Sigmoid colon (tissue), 7 donors: ENCODE results near the gene FAM168A. TPM values are rescaled to one million over a fixed set of nuclear protein-coding genes. Genes with fewer than 3 reads are reported as not detected.
A peak's percentile ranks its signal among the peaks of the same experiment; 100 is the strongest.

Experiments
- DNase-seq: peaks from one replicate; pipeline ENCODE4 v3.0.0-alpha.2; 2019
- H3K27ac ChIP-seq, 4 donors: fragments of 200-600 bp; sonication (generic); one replicate each; pipeline ENCODE4 v1.5.1; 2016 to 2019; ENCODE audit warnings: mild to moderate bottlenecking in 1 of 4
- H3K27me3 ChIP-seq, 3 donors: fragments of 200-600 bp; sonication (generic); one replicate each; pipeline ENCODE4 v1.5.1; 2019; ENCODE audit warnings: mild to moderate bottlenecking in 1 of 3
- H3K36me3 ChIP-seq, 4 donors: fragments of 200-600 bp; sonication (generic); one replicate each; pipeline ENCODE4 v1.5.1; 2016 to 2019
- H3K4me1 ChIP-seq, 4 donors: fragments of 200-600 bp; sonication (generic); one replicate each; pipeline ENCODE4 v1.5.1; 2017 to 2019
- H3K4me3 ChIP-seq, 4 donors: fragments of 200-600 bp; sonication (generic); one replicate each; pipeline ENCODE4 v1.5.1; 2017 to 2019; ENCODE audit warnings: mild to moderate bottlenecking in 2 of 4, moderate library complexity in 1 of 4
- H3K9me3 ChIP-seq, 4 donors: fragments of 200-600 bp in 3 of 4; sonication (generic) in 3 of 4; one replicate each; pipeline versions ENCODE4 v1.5.1 to v1.6.1; 2013 to 2019
- EP300 ChIP-seq, 4 donors: sonication (generic); formaldehyde crosslinking; IDR thresholded peaks; one replicate each; pipeline ENCODE4 v1.6.1; 2017; ENCODE audit warnings: antibody characterized with exemption in 4 of 4
- POLR2A ChIP-seq, 2 donors: fragments of 450-650 bp; IDR thresholded peaks; one replicate each; pipeline ENCODE4 v1.6.1; 2016; ENCODE audit warnings: antibody characterized with exemption in 2 of 2, mild to moderate bottlenecking in 2 of 2, moderate library complexity in 2 of 2
- POLR2AphosphoS5 ChIP-seq, 4 donors: sonication (generic); formaldehyde crosslinking; IDR thresholded peaks; one replicate each; pipeline ENCODE4 v1.6.1; 2017; ENCODE audit warnings: antibody characterized with exemption in 4 of 4
- WGBS, 2 donors: extraction: QIAGEN DNeasy Blood & Tissue Kit; methylation state at CpG; one replicate each; pipeline ENCODE4 v1.1.7; 2013; 5-methylcytosine and 5-hydroxymethylcytosine counted together
- intact Hi-C: fragments of 100-400 bp; cut with DNase I; formaldehyde crosslinking; loops from one replicate; pipeline ENCODE4 v1.15.1; 2023
- polyA plus RNA-seq, 3 donors: library from polyadenylated mRNA; stranded (reverse); fragments of 200-250 nt; gene quantifications; one replicate each; pipeline ENCODE4 v1.2.3, GENCODE V29; 2013
- total RNA-seq, 4 donors: library from RNA; depleted of rRNA; stranded (reverse); fragments of >200 nt; gene quantifications; one replicate each; pipeline ENCODE4 v1.1.0, GENCODE V29; 2016
- TF ChIP-seq, protein P1 (sequence below), 4 experiments: fragments of 450-650 bp in 3 of 4; fragments of 200-600 bp in 1 of 4; IDR thresholded peaks; one replicate each; pipeline ENCODE4 v1.5.1; 2016 to 2019; ENCODE audit warnings: antibody characterized with exemption in 4 of 4, mild to moderate bottlenecking in 3 of 4, moderate library complexity in 2 of 4
- donor health status: healthy with polysubstance abuse.
- donor health status: Bipolar disorder and iron deficiency.
- donor health status: healthy.

FAM168A gene
- total and polyA plus RNA-seq, 7 donors: 3.6 to 37.7 (median 20.7) TPM

- WGBS, 2 donors: 91 to 95% methylated on average over 7 of the region's 7 CpGs
- Histone ChIP-seq H3K27ac (no peak overlapping the region), H3K4me1 (peaks cover 0 to 19% (median 11%) of the 10 kb centered on the region in 4 donors), H3K4me3 (no peak overlapping the region), H3K36me3 (no peaks in the 10 kb centered on the region), H3K9me3 (no peaks in the 10 kb centered on the region), H3K27me3 (no peaks in the 10 kb centered on the region)
- no peak for DNase-seq
- TF ChIP-seq EP300 (IDR thresholded peaks at IDR 0.05) (no peak), POLR2AphosphoS5 (IDR thresholded peaks at IDR 0.05) (no peak), POLR2A (IDR thresholded peaks at IDR 0.05) (no peak)
- TF ChIP-seq, protein P1, sequence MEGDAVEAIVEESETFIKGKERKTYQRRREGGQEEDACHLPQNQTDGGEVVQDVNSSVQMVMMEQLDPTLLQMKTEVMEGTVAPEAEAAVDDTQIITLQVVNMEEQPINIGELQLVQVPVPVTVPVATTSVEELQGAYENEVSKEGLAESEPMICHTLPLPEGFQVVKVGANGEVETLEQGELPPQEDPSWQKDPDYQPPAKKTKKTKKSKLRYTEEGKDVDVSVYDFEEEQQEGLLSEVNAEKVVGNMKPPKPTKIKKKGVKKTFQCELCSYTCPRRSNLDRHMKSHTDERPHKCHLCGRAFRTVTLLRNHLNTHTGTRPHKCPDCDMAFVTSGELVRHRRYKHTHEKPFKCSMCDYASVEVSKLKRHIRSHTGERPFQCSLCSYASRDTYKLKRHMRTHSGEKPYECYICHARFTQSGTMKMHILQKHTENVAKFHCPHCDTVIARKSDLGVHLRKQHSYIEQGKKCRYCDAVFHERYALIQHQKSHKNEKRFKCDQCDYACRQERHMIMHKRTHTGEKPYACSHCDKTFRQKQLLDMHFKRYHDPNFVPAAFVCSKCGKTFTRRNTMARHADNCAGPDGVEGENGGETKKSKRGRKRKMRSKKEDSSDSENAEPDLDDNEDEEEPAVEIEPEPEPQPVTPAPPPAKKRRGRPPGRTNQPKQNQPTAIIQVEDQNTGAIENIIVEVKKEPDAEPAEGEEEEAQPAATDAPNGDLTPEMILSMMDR (IDR thresholded peaks at IDR 0.05): no peak
- intact Hi-C loops: no loop called here
Measured at GRCh38 chr11:73382183-73382582, 215.7 kb downstream of the FAM168A start.

DNA sequence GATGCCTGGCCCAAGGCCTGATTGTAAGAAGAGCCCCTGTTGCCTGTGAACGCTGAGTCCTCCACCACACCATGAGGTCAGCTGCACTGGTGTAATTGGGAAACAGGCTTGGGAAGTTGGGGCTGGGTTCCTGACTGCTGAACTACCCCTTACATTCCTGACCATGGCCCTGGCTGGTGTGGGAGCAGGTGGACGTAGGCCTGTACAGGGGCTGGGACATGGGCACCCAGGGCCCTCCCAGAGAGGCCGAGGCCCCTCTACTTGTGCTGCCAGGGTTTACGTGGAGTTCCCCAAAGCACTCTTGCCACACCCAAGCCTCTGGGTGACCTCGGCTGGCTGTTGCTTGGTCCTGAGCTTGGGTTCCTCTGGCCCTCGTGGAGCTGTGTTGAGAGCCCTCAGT, 216.3 kb downstream of the FAM168A start:
- Histone ChIP-seq H3K4me1 (peaks cover 0 to 25% (median 17%) of the 10 kb centered on the region in 4 donors), H3K4me3 (no peak overlapping the region), H3K9me3 (no peaks in the 10 kb centered on the region), H3K27ac (peak overlapping the region in 1 of 4 donors; percentile 8), H3K27me3 (no peaks in the 10 kb centered on the region), H3K36me3 (no peaks in the 10 kb centered on the region)
- TF ChIP-seq POLR2A (IDR thresholded peaks at IDR 0.05): no peak
- TF ChIP-seq, protein P1 (IDR thresholded peaks at IDR 0.05): no peak
- intact Hi-C loops: no loop called here
- 73 to 81% methylated on average over 6 of the region's 6 CpGs for WGBS, 2 donors
- no peak for DNase-seq

DNA sequence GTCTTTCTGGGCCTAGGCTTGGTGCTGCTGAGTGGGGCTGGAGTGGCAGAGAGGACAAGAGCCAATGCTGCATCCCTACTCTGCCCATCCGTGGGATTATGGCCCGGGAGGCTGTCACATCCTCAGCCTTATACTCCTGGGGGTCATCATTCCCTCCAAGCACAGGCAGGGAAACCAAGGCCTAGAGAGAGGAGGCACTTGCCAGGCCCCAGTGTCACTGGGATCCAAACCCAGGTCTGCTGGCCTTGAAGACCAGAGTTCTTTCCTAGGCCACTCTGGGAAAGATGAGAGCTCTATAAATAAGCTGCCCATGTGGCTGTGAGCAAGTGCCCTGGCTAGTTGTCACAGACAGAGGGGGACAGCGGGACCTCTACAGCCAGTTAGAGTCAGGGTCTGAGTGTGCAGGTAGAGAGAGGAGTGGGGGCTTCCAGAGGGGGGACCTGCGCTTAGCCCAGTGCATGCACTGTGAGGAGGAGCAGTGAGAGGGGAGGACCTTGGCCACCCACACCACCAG, 217.0 kb downstream of the FAM168A start:
- intact Hi-C loops: no loop called here
- WGBS, 2 donors: 94% methylated on average over 4 of the region's 4 CpGs
- peak overlapping the region in 1 of 4 donors; percentile 8 for H3K27ac ChIP-seq
- no peak overlapping the region for H3K4me3 ChIP-seq
- no peaks in the 10 kb centered on the region for H3K36me3 ChIP-seq
- DNase-seq: no peak
- no peaks in the 10 kb centered on the region for H3K27me3 ChIP-seq
- no peaks in the 10 kb centered on the region for H3K9me3 ChIP-seq
- no peak for TF ChIP-seq EP300 (IDR thresholded peaks at IDR 0.05)
- peaks cover 0 to 28% (median 20%) of the 10 kb centered on the region in 4 donors for H3K4me1 ChIP-seq

DNA sequence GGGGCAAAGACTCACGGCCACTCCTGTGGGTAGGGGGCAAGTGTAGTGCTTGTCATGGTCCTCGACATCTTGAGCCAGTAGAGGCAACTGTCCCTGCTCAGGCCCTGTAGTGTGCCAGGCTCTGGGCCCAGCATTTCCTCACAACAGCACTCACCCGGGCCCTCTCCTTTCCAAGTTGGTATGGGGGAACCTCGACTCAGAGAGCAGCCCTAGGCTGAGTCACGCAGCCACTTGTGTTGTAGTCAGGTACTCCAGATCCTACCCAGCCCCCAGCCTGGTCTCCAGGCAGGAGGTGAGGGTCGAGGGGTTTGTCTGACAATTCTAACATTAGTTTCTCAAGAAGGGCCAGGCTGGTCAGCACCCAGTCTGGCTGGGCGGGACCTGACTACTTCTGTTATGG, 217.6 kb downstream of the FAM168A start:
- Histone ChIP-seq H3K27me3 (no peaks in the 10 kb centered on the region), H3K4me1 (peaks cover 0 to 32% (median 22%) of the 10 kb centered on the region in 4 donors), H3K27ac (peak overlapping the region in 1 of 4 donors; percentile 25), H3K4me3 (no peak overlapping the region), H3K9me3 (no peaks in the 10 kb centered on the region), H3K36me3 (no peaks in the 10 kb centered on the region)
- WGBS, 2 donors: 82 to 89% methylated on average over 7 of the region's 7 CpGs
- TF ChIP-seq, protein P1 (IDR thresholded peaks at IDR 0.05): no peak
- no peak for TF ChIP-seq POLR2AphosphoS5 (IDR thresholded peaks at IDR 0.05)
- no peak for TF ChIP-seq POLR2A (IDR thresholded peaks at IDR 0.05)
- no peak for TF ChIP-seq EP300 (IDR thresholded peaks at IDR 0.05)
- intact Hi-C loops: no loop called here
- no peak for DNase-seq

DNA sequence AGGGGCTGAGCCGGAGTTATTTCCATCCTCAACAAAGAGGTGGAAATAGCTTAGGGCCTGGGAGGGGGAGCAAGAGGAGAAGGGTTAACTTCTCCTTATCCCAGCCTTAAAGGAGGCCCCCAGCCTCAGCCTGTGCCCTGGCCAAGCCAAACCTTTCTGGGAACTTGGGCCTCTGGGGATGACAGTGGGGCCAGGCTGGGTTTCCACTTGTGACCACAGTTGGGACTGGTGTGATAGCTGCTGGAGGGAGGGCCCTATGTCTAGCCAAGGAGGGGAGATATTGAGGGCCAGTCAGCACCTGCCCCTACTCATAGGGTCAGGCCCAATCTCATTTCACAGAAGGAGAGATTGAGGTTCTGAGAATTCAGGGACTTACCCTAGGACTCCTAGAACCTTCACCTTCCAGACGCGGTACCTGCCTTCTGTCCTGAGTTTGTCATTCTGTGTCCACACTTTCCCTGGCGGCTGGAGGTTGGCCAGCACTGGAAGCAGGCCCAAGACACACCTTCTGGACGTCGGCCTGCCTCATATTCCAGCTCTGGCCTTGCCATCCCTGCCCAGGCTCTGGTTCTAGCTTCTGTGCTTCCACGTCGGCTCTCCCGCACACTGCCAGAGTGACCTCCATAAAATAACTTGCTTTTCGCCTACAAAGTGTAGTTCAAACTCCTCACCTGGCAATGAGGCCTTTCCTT, 218.6 kb downstream of the FAM168A start:
- Histone ChIP-seq H3K9me3 (no peaks in the 10 kb centered on the region), H3K27ac (no peak overlapping the region), H3K27me3 (no peaks in the 10 kb centered on the region), H3K36me3 (no peaks in the 10 kb centered on the region), H3K4me3 (no peak overlapping the region), H3K4me1 (peaks cover 0 to 32% (median 22%) of the 10 kb centered on the region in 4 donors)
- WGBS, 2 donors: 51 to 78% methylated on average over 10 of the region's 10 CpGs
- intact Hi-C loops: no loop called here
- TF ChIP-seq POLR2AphosphoS5 (IDR thresholded peaks at IDR 0.05): no peak
- TF ChIP-seq EP300 (IDR thresholded peaks at IDR 0.05): no peak
- TF ChIP-seq POLR2A (IDR thresholded peaks at IDR 0.05): no peak
- TF ChIP-seq, protein P1 (IDR thresholded peaks at IDR 0.05): no peak
- no peak for DNase-seq
